CD4-positive, CD25-positive, alpha-beta regulatory T cell (primary cell): ENCODE measurements around the gene HEATR5A. TPM values are rescaled to one million over a fixed set of nuclear protein-coding genes. Genes with fewer than 3 reads are reported as not detected.
"Not testable (repeated sequence)": the region's sequence is repeated elsewhere in the genome, so short reads cannot be mapped to it uniquely, and the experiment has no call there.

Source experiments
- ATAC-seq, 2 donors: fragments of 150-1000 bp; cut with Tn5 transposase; one replicate each; pipeline ENCODE4 v1.10.0; 2021; ENCODE audit warnings: low read depth in 2 of 2, moderate number of reproducible peaks in 2 of 2, moderate library complexity in 1 of 2
- DNase-seq, 3 donors: peaks; one replicate each; pipeline versions ENCODE4 v3.0.0 to v3.0.0-alpha.2; 2012 to 2022; ENCODE audit warnings: mixed read lengths in 1 of 3
- H3K27ac ChIP-seq: one replicate; pipeline ENCODE4 v1.7.0; 2013; ENCODE audit warnings: mild to moderate bottlenecking, low read length; ENCODE audit not compliant: insufficient read depth, poor library complexity, severe bottlenecking
- H3K27me3 ChIP-seq: one replicate; pipeline ENCODE4 v1.7.0; 2013; ENCODE audit warnings: low read length; ENCODE audit not compliant: control insufficient read depth, insufficient read depth
- H3K36me3 ChIP-seq: one replicate; pipeline ENCODE4 v1.7.0; 2013; ENCODE audit warnings: mild to moderate bottlenecking, low read length, moderate library complexity; ENCODE audit not compliant: control insufficient read depth, insufficient read depth
- H3K4me1 ChIP-seq: 2 replicates; pipeline ENCODE4 v1.7.0; 2013; ENCODE audit warnings: mild to moderate bottlenecking, low read length; ENCODE audit not compliant: insufficient read depth, control insufficient read depth, poor library complexity, severe bottlenecking
- H3K4me3 ChIP-seq: one replicate; pipeline ENCODE4 v1.7.0; 2013; ENCODE audit warnings: low read depth, mild to moderate bottlenecking, low read length, moderate library complexity
- H3K9me3 ChIP-seq, 2 experiments: 1 replicate in 1 of 2; 2 replicates in 1 of 2; pipeline ENCODE4 v1.7.0; 2013; ENCODE audit warnings: low read length in 2 of 2, mild to moderate bottlenecking in 1 of 2, moderate library complexity in 1 of 2; ENCODE audit not compliant: control insufficient read depth in 2 of 2
- H3K27ac Mint-ChIP-seq, 3 donors: one replicate each; pipeline ENCODE4 v1.8.0; 2020 to 2022; ENCODE audit warnings: mild to moderate bottlenecking in 3 of 3, mixed read lengths in 3 of 3, moderate library complexity in 2 of 3
- H3K27me3 Mint-ChIP-seq: one replicate; pipeline ENCODE4 v1.8.0; 2022; ENCODE audit warnings: mild to moderate bottlenecking, mixed read lengths
- H3K36me3 Mint-ChIP-seq: one replicate; pipeline ENCODE4 v1.8.0; 2020; ENCODE audit warnings: mixed read lengths
- H3K4me1 Mint-ChIP-seq, 4 donors: one replicate each; pipeline ENCODE4 v1.8.0; 2020 to 2022; ENCODE audit warnings: mixed read lengths in 4 of 4, mild to moderate bottlenecking in 1 of 4
- H3K4me3 Mint-ChIP-seq, 4 donors: one replicate each; pipeline ENCODE4 v1.8.0; 2020 to 2022; ENCODE audit warnings: mild to moderate bottlenecking in 4 of 4, mixed read lengths in 4 of 4, moderate library complexity in 3 of 4
- H3K9me3 Mint-ChIP-seq, 7 donors: one replicate each; pipeline ENCODE4 v1.8.0; 2020 to 2022; ENCODE audit warnings: mixed read lengths in 7 of 7, mild to moderate bottlenecking in 3 of 7, moderate library complexity in 2 of 7
- polyA plus RNA-seq, 4 donors: library from polyadenylated mRNA; unstranded; fragments of 300-500 nt; fragmentation: Illumina TruSeq; gene quantifications; one replicate each; pipeline ENCODE4 v1.2.3, GENCODE V29; 2021
- total RNA-seq: library from RNA; stranded (reverse); gene quantifications from one replicate; pipeline ENCODE4 v1.2.3, GENCODE V29; 2022

The HEATR5A gene
- total and polyA plus RNA-seq, 5 donors from 2014 or later, result 4.2 to 11.4 (median 6.1) TPM

- no peak for DNase-seq
- H3K27me3 Mint-ChIP-seq, result no peaks in the 10 kb centered on the region
- H3K4me3 ChIP-seq, result no peak overlapping the region
- peaks cover 0 to 4% (median under 1%) of the 10 kb centered on the region in 4 donors for H3K4me1 Mint-ChIP-seq
- no peaks in the 10 kb centered on the region for H3K36me3 ChIP-seq
- no peaks in the 10 kb centered on the region for H3K9me3 Mint-ChIP-seq
- no peaks in the 10 kb centered on the region for H3K9me3 ChIP-seq
- H3K4me1 ChIP-seq, result no peaks in the 10 kb centered on the region
- ATAC-seq, result no peak
- no peaks in the 10 kb centered on the region for H3K27me3 ChIP-seq
- H3K27ac ChIP-seq, result no peak overlapping the region
- no peak overlapping the region for H3K27ac Mint-ChIP-seq
- no peaks in the 10 kb centered on the region for H3K36me3 Mint-ChIP-seq
- no peak overlapping the region for H3K4me3 Mint-ChIP-seq
These were observed 163.7 kb downstream of the HEATR5A start for GRCh38 chr14:31256534-31257243.

- not testable (repeated sequence) for H3K9me3 Mint-ChIP-seq, H3K27me3 ChIP-seq, H3K27me3 Mint-ChIP-seq, H3K4me1 ChIP-seq, H3K9me3 ChIP-seq, DNase-seq, ATAC-seq, H3K4me3 Mint-ChIP-seq, H3K4me3 ChIP-seq, H3K27ac ChIP-seq, H3K27ac Mint-ChIP-seq, H3K36me3 Mint-ChIP-seq, H3K36me3 ChIP-seq, H3K4me1 Mint-ChIP-seq
These were observed 164.4 kb downstream of the HEATR5A start for GRCh38 chr14:31255918-31256317.

- no peak overlapping the region for H3K27ac ChIP-seq
- no peaks in the 10 kb centered on the region for H3K9me3 ChIP-seq
- peaks cover 0 to 1% (median 0%) of the 10 kb centered on the region in 7 donors for H3K9me3 Mint-ChIP-seq
- no peak for DNase-seq
- no peak overlapping the region for H3K4me3 ChIP-seq
- H3K4me3 Mint-ChIP-seq, result no peak overlapping the region
- H3K36me3 Mint-ChIP-seq, result no peaks in the 10 kb centered on the region
- H3K4me1 Mint-ChIP-seq, result peaks cover 0 to 5% (median 3%) of the 10 kb centered on the region in 4 donors
- no peaks in the 10 kb centered on the region for H3K36me3 ChIP-seq
- no peak for ATAC-seq
- H3K27me3 Mint-ChIP-seq, result no peaks in the 10 kb centered on the region
- H3K4me1 ChIP-seq, result no peaks in the 10 kb centered on the region
- no peak overlapping the region for H3K27ac Mint-ChIP-seq
- no peaks in the 10 kb centered on the region for H3K27me3 ChIP-seq
These were observed 165.1 kb downstream of the HEATR5A start for GRCh38 chr14:31255286-31255685.

DNA sequence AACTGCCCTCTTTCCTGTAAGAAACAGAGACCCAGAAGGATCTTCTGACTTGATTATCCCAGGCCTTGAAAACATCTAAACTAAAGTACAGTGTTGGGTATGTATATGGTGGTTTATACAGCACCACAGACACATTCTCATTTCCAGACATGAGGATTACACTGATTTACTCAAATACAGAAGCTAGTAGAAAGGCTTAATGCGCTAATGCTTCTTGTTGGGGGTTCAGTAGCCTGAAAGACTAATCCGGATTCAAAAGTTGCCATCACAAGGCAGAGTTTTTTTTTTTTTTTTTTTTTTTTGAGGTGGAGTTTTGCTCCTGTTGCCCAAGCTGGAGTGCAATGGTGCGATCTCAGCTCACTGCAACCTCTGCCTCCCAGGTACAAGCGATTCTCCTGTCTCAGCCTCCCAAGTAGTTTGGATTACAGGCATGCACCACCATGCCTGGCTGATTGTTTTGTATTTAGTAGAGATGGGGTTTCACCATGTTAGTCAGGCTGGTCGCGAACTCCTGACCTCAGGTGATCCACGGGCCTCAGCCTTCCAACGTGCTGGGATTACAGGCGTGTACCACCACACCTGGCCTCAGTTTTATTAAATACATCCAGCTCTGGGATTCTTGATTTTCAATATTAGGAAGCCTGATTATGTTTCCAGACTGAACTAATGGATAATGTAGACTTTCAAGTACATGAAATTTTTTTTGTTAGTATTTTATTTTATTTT is 166.4 kb downstream of the HEATR5A start:
- H3K4me1 ChIP-seq, result no peaks in the 10 kb centered on the region
- ATAC-seq, result no peak
- peaks cover 0 to 1% (median 0%) of the 10 kb centered on the region in 7 donors for H3K9me3 Mint-ChIP-seq
- H3K27me3 ChIP-seq, result no peaks in the 10 kb centered on the region
- no peaks in the 10 kb centered on the region for H3K36me3 ChIP-seq
- H3K27ac Mint-ChIP-seq, result no peak overlapping the region
- no peak overlapping the region for H3K4me3 ChIP-seq
- no peak overlapping the region for H3K27ac ChIP-seq
- no peak for DNase-seq
- no peak overlapping the region for H3K4me3 Mint-ChIP-seq
- peaks cover 5% of the 10 kb centered on the region for H3K27me3 Mint-ChIP-seq
- H3K4me1 Mint-ChIP-seq, result peaks cover 0 to 5% (median 3%) of the 10 kb centered on the region in 4 donors
- H3K9me3 ChIP-seq, result no peaks in the 10 kb centered on the region
- no peaks in the 10 kb centered on the region for H3K36me3 Mint-ChIP-seq

DNA sequence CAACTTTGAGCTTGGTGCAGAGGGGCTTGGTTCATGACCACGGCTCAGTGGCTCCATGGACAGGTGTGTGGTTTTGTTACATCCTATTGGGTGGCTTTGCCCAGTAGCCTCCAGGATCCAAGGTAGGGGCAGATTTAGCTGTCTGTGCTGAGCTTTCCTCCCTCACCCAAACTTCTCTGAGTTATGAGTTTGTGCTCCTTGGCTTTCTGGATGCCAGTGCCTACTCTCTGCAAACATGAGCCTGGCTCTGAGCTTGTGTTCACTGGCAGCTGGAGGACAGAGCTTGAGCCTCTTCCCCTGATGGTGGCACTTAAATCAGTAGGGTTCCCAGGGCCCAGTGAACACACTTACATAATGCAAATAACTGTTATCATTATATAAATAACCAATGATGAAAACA is 167.5 kb downstream of the HEATR5A start:
- Mint-ChIP-seq H3K36me3 (no peaks in the 10 kb centered on the region), H3K4me1 (peaks cover 0 to 5% (median 3%) of the 10 kb centered on the region in 4 donors), H3K4me3 (no peak overlapping the region), H3K27ac (no peak overlapping the region), H3K9me3 (peaks cover 0 to 1% (median 0%) of the 10 kb centered on the region in 7 donors), H3K27me3 (peaks cover 5% of the 10 kb centered on the region)
- ATAC-seq (no peak), DNase-seq (no peak)
- Histone ChIP-seq H3K4me1 (no peaks in the 10 kb centered on the region), H3K9me3 (no peaks in the 10 kb centered on the region), H3K4me3 (no peak overlapping the region), H3K27me3 (no peaks in the 10 kb centered on the region), H3K36me3 (no peaks in the 10 kb centered on the region), H3K27ac (no peak overlapping the region)

- H3K4me3 ChIP-seq, result no peak overlapping the region
- H3K27ac Mint-ChIP-seq, result peak overlapping the region in 1 of 3 donors; percentile 72
- no peak overlapping the region for H3K27ac ChIP-seq
- no peaks in the 10 kb centered on the region for H3K4me1 ChIP-seq
- no peaks in the 10 kb centered on the region for H3K36me3 Mint-ChIP-seq
- DNase-seq (no peak), ATAC-seq (no peak)
- H3K36me3 ChIP-seq, result no peaks in the 10 kb centered on the region
- H3K9me3 ChIP-seq, result no peaks in the 10 kb centered on the region
- peaks cover 0 to 1% (median 0%) of the 10 kb centered on the region in 7 donors for H3K9me3 Mint-ChIP-seq
- no peaks in the 10 kb centered on the region for H3K27me3 ChIP-seq
- H3K4me3 Mint-ChIP-seq, result no peak overlapping the region
- H3K27me3 Mint-ChIP-seq, result peaks cover 5% of the 10 kb centered on the region
- peaks cover 0 to 5% (median 3%) of the 10 kb centered on the region in 4 donors for H3K4me1 Mint-ChIP-seq
These were observed 169.1 kb downstream of the HEATR5A start for GRCh38 chr14:31251028-31251958.

DNA sequence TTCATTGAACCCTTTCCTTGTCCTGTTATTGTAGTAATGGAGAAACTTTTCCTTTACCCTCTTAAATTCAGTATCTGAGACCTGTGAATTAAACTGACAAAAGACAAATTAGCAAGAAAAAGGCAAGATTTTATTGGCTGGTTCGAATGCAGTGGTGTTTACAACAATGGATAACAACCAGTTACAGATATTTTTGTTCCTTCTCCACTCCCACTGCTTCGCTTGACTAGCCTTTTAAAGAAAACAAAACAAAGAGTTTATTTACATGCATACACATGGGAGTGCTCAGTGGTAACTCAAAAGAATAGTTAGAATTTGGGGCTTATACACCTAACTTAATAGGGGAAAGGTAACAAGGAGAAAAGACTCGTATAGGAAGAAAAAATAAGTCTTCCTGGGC is 175.7 kb downstream of the HEATR5A start:
- no peak for DNase-seq
- H3K27ac Mint-ChIP-seq, result no peak overlapping the region
- H3K4me3 ChIP-seq, result no peak overlapping the region
- H3K27me3 Mint-ChIP-seq, result peaks cover 15% of the 10 kb centered on the region
- no peaks in the 10 kb centered on the region for H3K36me3 Mint-ChIP-seq
- H3K36me3 ChIP-seq, result no peaks in the 10 kb centered on the region
- no peaks in the 10 kb centered on the region for H3K9me3 ChIP-seq
- peaks cover under 1 to 23% (median 9%) of the 10 kb centered on the region in 4 donors for H3K4me1 Mint-ChIP-seq
- no peak for ATAC-seq
- no peak overlapping the region for H3K27ac ChIP-seq
- H3K4me3 Mint-ChIP-seq, result no peak overlapping the region
- H3K4me1 ChIP-seq, result peaks cover 5% of the 10 kb centered on the region
- H3K27me3 ChIP-seq, result no peaks in the 10 kb centered on the region
- H3K9me3 Mint-ChIP-seq, result peaks cover 0 to 2% (median 0%) of the 10 kb centered on the region in 7 donors
